ENCODE measurements around the gene PDLIM3.

Gene PDLIM3

GRCh38 chr4:185576962-185577950, 41.9 kb upstream of the PDLIM3 start:
- Histone ChIP-seq H3K4me1 (ENCODE audit: control insufficient read depth in 1 of 2, insufficient read depth in 1 of 2, low read depth in 1 of 2, low read length in 1 of 2) (no peaks in the 10 kb centered on the region), H3K27me3 (peaks cover 22% of the 10 kb centered on the region), H3K9me3 (no peaks in the 10 kb centered on the region), H3K36me3 (no peaks in the 10 kb centered on the region), H3K27ac (no peak overlapping the region), H3K4me3 (ENCODE audit: low read depth in 1 of 2, low read length in 1 of 2) (no peak overlapping the region)
- TF ChIP-seq, protein P1, sequence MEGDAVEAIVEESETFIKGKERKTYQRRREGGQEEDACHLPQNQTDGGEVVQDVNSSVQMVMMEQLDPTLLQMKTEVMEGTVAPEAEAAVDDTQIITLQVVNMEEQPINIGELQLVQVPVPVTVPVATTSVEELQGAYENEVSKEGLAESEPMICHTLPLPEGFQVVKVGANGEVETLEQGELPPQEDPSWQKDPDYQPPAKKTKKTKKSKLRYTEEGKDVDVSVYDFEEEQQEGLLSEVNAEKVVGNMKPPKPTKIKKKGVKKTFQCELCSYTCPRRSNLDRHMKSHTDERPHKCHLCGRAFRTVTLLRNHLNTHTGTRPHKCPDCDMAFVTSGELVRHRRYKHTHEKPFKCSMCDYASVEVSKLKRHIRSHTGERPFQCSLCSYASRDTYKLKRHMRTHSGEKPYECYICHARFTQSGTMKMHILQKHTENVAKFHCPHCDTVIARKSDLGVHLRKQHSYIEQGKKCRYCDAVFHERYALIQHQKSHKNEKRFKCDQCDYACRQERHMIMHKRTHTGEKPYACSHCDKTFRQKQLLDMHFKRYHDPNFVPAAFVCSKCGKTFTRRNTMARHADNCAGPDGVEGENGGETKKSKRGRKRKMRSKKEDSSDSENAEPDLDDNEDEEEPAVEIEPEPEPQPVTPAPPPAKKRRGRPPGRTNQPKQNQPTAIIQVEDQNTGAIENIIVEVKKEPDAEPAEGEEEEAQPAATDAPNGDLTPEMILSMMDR (IDR thresholded peaks at IDR 0.05) = no peak

GRCh38 chr4:185576314-185576961, 41.1 kb upstream of the PDLIM3 start:
- no peak overlapping the region for H3K4me3 ChIP-seq (ENCODE audit: low read depth in 1 of 2, low read length in 1 of 2)
- no peak overlapping the region for H3K27ac ChIP-seq
- no peaks in the 10 kb centered on the region for H3K36me3 ChIP-seq
- no peaks in the 10 kb centered on the region for H3K4me1 ChIP-seq (ENCODE audit: control insufficient read depth in 1 of 2, insufficient read depth in 1 of 2, low read depth in 1 of 2, low read length in 1 of 2)
- H3K9me3 ChIP-seq = no peaks in the 10 kb centered on the region
- TF ChIP-seq, protein P1 (IDR thresholded peaks at IDR 0.05) = no peak
- peaks cover 22% of the 10 kb centered on the region for H3K27me3 ChIP-seq

DNA sequence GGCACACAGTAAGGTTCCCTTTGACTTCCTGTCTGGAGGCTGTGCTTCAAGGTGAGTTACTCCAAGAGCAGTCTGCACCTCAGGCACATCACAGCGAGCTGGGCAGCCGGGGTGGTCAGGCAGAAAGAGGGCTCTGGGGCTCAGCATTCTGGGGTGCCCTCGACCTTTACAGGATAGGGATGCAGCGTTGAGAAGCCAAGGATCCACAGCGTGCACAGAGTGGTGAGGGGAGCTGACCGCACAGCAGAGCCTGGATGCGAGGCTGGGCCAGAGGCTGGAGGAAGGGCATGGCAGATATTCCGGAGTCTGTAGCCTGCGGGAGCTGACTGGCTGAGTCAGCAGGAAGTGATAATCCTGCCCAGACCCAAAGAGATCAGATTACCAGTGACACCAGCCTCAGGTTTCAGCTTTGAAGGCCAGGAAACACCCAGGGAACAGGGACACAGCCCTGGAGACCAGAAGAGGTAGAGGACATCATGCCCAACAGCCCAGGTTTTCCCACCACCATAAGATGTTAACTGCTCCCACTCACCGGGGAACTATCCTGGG, 38.4 kb upstream of the PDLIM3 start:
- Histone ChIP-seq H3K27me3 (peaks cover 19% of the 10 kb centered on the region), H3K27ac (no peak overlapping the region), H3K36me3 (no peaks in the 10 kb centered on the region), H3K9me3 (no peaks in the 10 kb centered on the region), H3K4me1 (ENCODE audit: control insufficient read depth in 1 of 2, insufficient read depth in 1 of 2, low read depth in 1 of 2, low read length in 1 of 2) (no peaks in the 10 kb centered on the region), H3K4me3 (ENCODE audit: low read depth in 1 of 2, low read length in 1 of 2) (no peak overlapping the region)
- TF ChIP-seq, protein P1 (IDR thresholded peaks at IDR 0.05) = no peak

DNA sequence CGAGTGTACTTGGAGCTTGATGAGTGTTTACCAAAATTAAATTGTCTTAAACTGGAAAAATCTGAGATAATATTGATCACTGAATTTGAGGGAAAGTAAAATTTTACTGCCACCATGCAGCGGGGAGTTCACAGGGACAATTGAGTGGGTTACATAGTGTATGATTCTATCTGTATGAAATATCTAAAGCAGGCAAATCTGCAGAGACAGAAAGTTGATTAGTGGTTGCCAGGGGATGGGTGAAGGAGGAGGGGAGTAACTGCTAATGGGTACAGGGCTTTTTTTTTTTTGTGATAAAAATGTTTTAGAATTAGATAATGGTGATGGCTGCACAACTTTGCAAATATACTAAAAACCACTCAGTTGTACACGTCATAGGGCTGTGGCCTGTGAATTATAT, 35.4 kb upstream of the PDLIM3 start:
- TF ChIP-seq, protein P1 (IDR thresholded peaks at IDR 0.05) = no peak
- no peak overlapping the region for H3K27ac ChIP-seq
- no peaks in the 10 kb centered on the region for H3K36me3 ChIP-seq
- no peaks in the 10 kb centered on the region for H3K4me1 ChIP-seq (ENCODE audit: control insufficient read depth in 1 of 2, insufficient read depth in 1 of 2, low read depth in 1 of 2, low read length in 1 of 2)
- H3K4me3 ChIP-seq (ENCODE audit: low read depth in 1 of 2, low read length in 1 of 2) = no peak overlapping the region
- H3K27me3 ChIP-seq = no peaks in the 10 kb centered on the region
- H3K9me3 ChIP-seq = no peaks in the 10 kb centered on the region

DNA sequence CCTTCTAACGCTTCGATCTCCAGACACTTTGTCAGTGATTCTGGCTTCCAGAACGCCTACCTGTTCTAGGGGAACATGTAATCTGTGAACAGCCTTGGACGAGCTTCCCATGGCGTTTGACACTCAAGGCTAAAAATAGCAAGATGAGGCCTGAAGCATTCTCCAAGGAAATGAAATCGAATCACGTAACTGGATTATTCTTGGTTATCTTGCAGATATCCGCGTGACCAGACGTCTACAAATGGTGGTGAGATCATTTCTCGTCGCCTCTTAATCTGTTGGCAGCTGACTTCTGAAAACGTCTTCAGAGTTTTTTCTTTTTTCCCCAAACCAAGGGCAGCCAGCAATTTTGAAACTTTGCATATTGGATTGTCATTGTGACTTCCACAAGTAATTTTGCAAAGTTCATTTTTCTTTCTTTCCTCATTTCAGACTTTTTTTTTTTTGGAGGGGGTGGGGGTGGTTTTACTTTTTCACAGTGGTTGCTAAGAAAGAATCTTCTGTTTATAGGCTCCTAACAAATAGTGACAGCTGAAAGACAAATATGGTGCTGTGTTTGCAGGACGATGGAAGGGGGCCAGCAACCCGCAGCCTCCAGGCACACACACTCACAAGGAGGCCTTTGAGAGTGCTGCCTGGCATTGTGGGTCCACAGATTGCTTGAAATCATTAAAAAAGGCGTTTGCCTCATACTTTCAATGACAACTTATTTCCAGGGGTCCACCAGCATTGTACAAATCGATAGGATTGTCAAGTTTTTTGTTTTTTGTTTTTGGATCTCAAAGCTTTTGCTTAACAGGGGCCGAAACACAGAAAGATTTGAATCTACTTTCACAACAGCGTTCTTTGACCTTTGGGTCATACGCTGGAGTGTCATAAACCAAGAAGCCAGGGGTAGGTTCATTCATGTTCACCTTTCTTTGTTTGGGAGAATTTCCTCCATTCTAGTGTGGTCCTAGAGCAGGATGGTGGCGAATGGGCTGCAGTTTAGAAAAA, 32.4 kb upstream of the PDLIM3 start:
- Histone ChIP-seq H3K27ac (no peak overlapping the region), H3K27me3 (no peaks in the 10 kb centered on the region), H3K4me1 (ENCODE audit: control insufficient read depth in 1 of 2, insufficient read depth in 1 of 2, low read depth in 1 of 2, low read length in 1 of 2) (no peaks in the 10 kb centered on the region), H3K36me3 (no peaks in the 10 kb centered on the region), H3K4me3 (ENCODE audit: low read depth in 1 of 2, low read length in 1 of 2) (no peak overlapping the region), H3K9me3 (no peaks in the 10 kb centered on the region)
- TF ChIP-seq, protein P1 (IDR thresholded peaks at IDR 0.05) = no peak
